ENCODE data around the gene GSC2. TPM values are rescaled to one million over a fixed set of nuclear protein-coding genes. Genes with fewer than 3 reads are reported as not detected.

The GSC2 gene
- total RNA-seq, 2 donors from 2014 or later, result 11.9 TPM; not detected in 1

- Histone ChIP-seq H3K27ac (peak overlapping the region; percentile 90 to 97), H3K4me3 (peak overlapping the region; percentile 92 to 93), H3K36me3 (no peaks in the 10 kb centered on the region), H3K9me3 (no peaks in the 10 kb centered on the region), H3K4me1 (replicated peaks) (peaks cover 12% of the 10 kb centered on the region), H3K27me3 (replicated peaks; ENCODE audit: insufficient read depth) (no peaks in the 10 kb centered on the region)
- TF ChIP-seq POLR2A (IDR thresholded peaks at IDR 0.05), result no peak
- DNase-seq (ENCODE audit: low spot score), result no peak
- WGBS, result 0% methylated on average over 49 of the region's 80 CpGs
- intact Hi-C loops (cut with DNase I), result loop anchor here (5.0 kb wide), 1 partner anchor 114 kb away; the partner anchor contains the start of gene CLTCL1
These were observed 28.1 kb upstream of the GSC2 start for GRCh38 chr22:19178065-19178656.

GRCh38 chr22:19177164-19178064, 27.3 kb upstream of the GSC2 start:
- H3K4me3 ChIP-seq, result peak overlapping the region; percentile 92 to 93
- TF ChIP-seq POLR2A (IDR thresholded peaks at IDR 0.05) (no peak), POLR2AphosphoS5 (IDR thresholded peaks at IDR 0.05) (no peak), CTCF (IDR thresholded peaks at IDR 0.05) (no peak)
- peak overlapping the region; percentile 90 to 97 for H3K27ac ChIP-seq
- intact Hi-C loops (cut with DNase I), result loop anchor here (5.0 kb wide), 1 partner anchor 115 kb away; the partner anchor contains the start of gene CLTCL1
- H3K9me3 ChIP-seq, result no peaks in the 10 kb centered on the region
- 29% methylated on average over 36 of the region's 55 CpGs for whole genome bisulfite sequencing
- peaks cover 15% of the 10 kb centered on the region for H3K4me1 ChIP-seq (replicated peaks)
- no peaks in the 10 kb centered on the region for H3K27me3 ChIP-seq (replicated peaks; ENCODE audit: insufficient read depth)
- DNase-seq (ENCODE audit: low spot score), result no peak
- H3K36me3 ChIP-seq, result no peaks in the 10 kb centered on the region

- Histone ChIP-seq H3K4me3 (no peak overlapping the region), H3K36me3 (no peaks in the 10 kb centered on the region), H3K27ac (no peak overlapping the region), H3K27me3 (replicated peaks; ENCODE audit: insufficient read depth) (no peaks in the 10 kb centered on the region), H3K9me3 (no peaks in the 10 kb centered on the region), H3K4me1 (replicated peaks) (peaks cover 20% of the 10 kb centered on the region)
- intact Hi-C loops (cut with DNase I), result loop anchor here (5.0 kb wide), 1 partner anchor 116 kb away; the partner anchor contains the start of gene CLTCL1
- no peak for DNase-seq (ENCODE audit: low spot score)
- TF ChIP-seq POLR2AphosphoS5 (IDR thresholded peaks at IDR 0.05) (no peak), POLR2A (IDR thresholded peaks at IDR 0.05) (no peak), CTCF (IDR thresholded peaks at IDR 0.05) (no peak)
- 81% methylated on average over 8 of the region's 12 CpGs for WGBS
These were observed 26.6 kb upstream of the GSC2 start for GRCh38 chr22:19176732-19177131.

GRCh38 chr22:19176175-19176643, 26.1 kb upstream of the GSC2 start:
- H3K9me3 ChIP-seq, result no peaks in the 10 kb centered on the region
- no peaks in the 10 kb centered on the region for H3K27me3 ChIP-seq (replicated peaks; ENCODE audit: insufficient read depth)
- H3K27ac ChIP-seq, result no peak overlapping the region
- intact Hi-C loops (cut with DNase I), result loop anchor here (5.0 kb wide), 1 partner anchor 116 kb away; the partner anchor contains the start of gene CLTCL1
- no peak for TF ChIP-seq POLR2A (IDR thresholded peaks at IDR 0.05)
- no peak for TF ChIP-seq POLR2AphosphoS5 (IDR thresholded peaks at IDR 0.05)
- TF ChIP-seq CTCF (IDR thresholded peaks at IDR 0.05), result no peak
- 67% methylated on average over 12 of the region's 12 CpGs for WGBS
- no peak overlapping the region for H3K4me3 ChIP-seq
- H3K36me3 ChIP-seq, result no peaks in the 10 kb centered on the region
- peaks cover 20% of the 10 kb centered on the region for H3K4me1 ChIP-seq (replicated peaks)
- no peak for DNase-seq (ENCODE audit: low spot score)

- 80% methylated on average over 15 of the region's 21 CpGs for WGBS
- Histone ChIP-seq H3K4me1 (replicated peaks) (peaks cover 20% of the 10 kb centered on the region), H3K9me3 (no peaks in the 10 kb centered on the region)
These were observed 25.6 kb upstream of the GSC2 start for GRCh38 chr22:19175602-19176174.

More at GRCh38 chr22:19175602-19176174, 25.6 kb upstream of the GSC2 start:
- Histone ChIP-seq H3K4me3 (no peak overlapping the region), H3K27ac (no peak overlapping the region), H3K36me3 (no peaks in the 10 kb centered on the region), H3K27me3 (replicated peaks; ENCODE audit: insufficient read depth) (no peaks in the 10 kb centered on the region)
- no peak for DNase-seq (ENCODE audit: low spot score)
- intact Hi-C loops (cut with DNase I), result loop anchor here (5.0 kb wide), 1 partner anchor 117 kb away; the partner anchor contains the start of gene CLTCL1
- TF ChIP-seq CTCF (IDR thresholded peaks at IDR 0.05) (no peak), POLR2AphosphoS5 (IDR thresholded peaks at IDR 0.05) (no peak), POLR2A (IDR thresholded peaks at IDR 0.05) (no peak)

Data from prostate gland (tissue), 2 donors.